Activated CD8-positive, alpha-beta T cell treated with anti-CD3 and anti-CD28 coated beads for 36 hours (primary cell): Measurements from ENCODE around the gene ASIP. TPM values are rescaled to one million over a fixed set of nuclear protein-coding genes. Genes with fewer than 3 reads are reported as not detected.

Experiments used
- ATAC-seq: fragments of 200-7000 bp; cut with Tn5 transposase; one replicate; pipeline ENCODE4 v1.10.0; 2021; ENCODE audit warnings: mild to moderate bottlenecking, moderate library complexity
- CTCF ChIA-PET: fragments of 350-600 bp; sonication (Branson Sonifier 250); formaldehyde crosslinking; loops from one replicate; lab custom pipeline; 2021; ENCODE audit warnings: antibody characterized with exemption; lab: Charles Lee
- POLR2A ChIA-PET: fragments of 350-600 bp; sonication (Branson Sonifier 250); formaldehyde crosslinking; loops from one replicate; lab custom pipeline; 2021; ENCODE audit warnings: antibody characterized with exemption; lab: Charles Lee
- DNase-seq: peaks from one replicate; pipeline ENCODE4 v3.0.0-alpha.2; 2020
- H3K27ac Mint-ChIP-seq: one replicate; pipeline ENCODE4 v1.8.0; 2021; ENCODE audit warnings: mild to moderate bottlenecking, mixed read lengths
- H3K27me3 Mint-ChIP-seq: one replicate; pipeline ENCODE4 v1.8.0; 2021; ENCODE audit warnings: mixed read lengths
- H3K36me3 Mint-ChIP-seq: one replicate; pipeline ENCODE4 v1.8.0; 2021; ENCODE audit warnings: low read depth, mixed read lengths
- H3K4me1 Mint-ChIP-seq: one replicate; pipeline ENCODE4 v1.8.0; 2021; ENCODE audit warnings: low read depth, mixed read lengths
- H3K4me3 Mint-ChIP-seq: one replicate; pipeline ENCODE4 v1.8.0; 2021; ENCODE audit warnings: mild to moderate bottlenecking, moderate library complexity, mixed read lengths
- H3K9me3 Mint-ChIP-seq: one replicate; pipeline ENCODE4 v1.8.0; 2021; ENCODE audit warnings: mixed read lengths
- intact Hi-C: fragments of 100-400 bp; cut with micrococcal nuclease; formaldehyde crosslinking; loops from one replicate; pipeline ENCODE4 v1.10.0; 2022
- total RNA-seq, 2 experiments: library from RNA; stranded (reverse); gene quantifications; one replicate each; pipeline ENCODE4 v1.2.3, GENCODE V29; 2021
- TF ChIP-seq, protein P1 (sequence below): fragments of 200-600 bp; IDR thresholded peaks from one replicate; pipeline ENCODE4 v1.8.0; 2022; ENCODE audit warnings: antibody characterized with exemption, mild to moderate bottlenecking

The ASIP gene
- total RNA-seq, 2 experiments from 2014 or later, result not detected

DNA sequence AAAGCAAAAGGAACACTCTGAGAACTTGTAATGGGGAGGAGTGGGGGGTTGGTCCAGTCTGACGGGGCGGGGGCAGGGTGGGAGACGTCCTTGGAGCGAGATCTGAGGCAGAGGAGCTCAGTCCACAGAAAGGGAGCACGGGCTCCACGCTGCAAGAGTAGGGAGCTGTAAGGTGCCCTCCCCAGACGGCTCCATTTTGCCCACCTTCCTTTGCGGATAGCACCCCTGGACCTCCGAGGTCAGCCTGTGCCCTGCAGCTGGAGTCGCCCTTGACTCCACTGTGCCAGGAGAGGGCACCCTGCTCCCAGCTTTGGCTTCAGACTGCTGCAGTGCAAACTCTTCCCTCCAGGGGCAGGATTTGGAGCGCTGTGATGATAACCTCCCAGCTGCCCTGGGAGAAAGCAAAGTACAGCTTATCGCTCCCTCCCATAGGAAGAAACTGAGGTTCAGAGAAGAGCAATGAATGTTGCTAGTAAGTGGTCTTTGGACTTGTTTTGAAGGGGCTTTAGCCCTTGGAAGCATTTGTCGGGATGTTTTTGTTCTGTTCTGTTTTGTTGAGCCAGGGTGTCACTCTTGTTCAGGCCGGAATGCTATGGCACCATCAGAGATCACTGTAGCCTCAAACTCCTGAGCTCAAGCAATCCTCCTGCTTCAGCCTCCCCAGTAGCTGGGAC, 71.5 kb downstream of the ASIP start:
- DNase-seq (peak; percentile 94), ATAC-seq (peak; percentile 100)
- Mint-ChIP-seq H3K4me3 (no peak overlapping the region), H3K4me1 (peaks cover 4% of the 10 kb centered on the region), H3K36me3 (no peaks in the 10 kb centered on the region), H3K9me3 (no peaks in the 10 kb centered on the region), H3K27me3 (peaks cover 14% of the 10 kb centered on the region), H3K27ac (no peak overlapping the region)
- TF ChIP-seq, protein P1, sequence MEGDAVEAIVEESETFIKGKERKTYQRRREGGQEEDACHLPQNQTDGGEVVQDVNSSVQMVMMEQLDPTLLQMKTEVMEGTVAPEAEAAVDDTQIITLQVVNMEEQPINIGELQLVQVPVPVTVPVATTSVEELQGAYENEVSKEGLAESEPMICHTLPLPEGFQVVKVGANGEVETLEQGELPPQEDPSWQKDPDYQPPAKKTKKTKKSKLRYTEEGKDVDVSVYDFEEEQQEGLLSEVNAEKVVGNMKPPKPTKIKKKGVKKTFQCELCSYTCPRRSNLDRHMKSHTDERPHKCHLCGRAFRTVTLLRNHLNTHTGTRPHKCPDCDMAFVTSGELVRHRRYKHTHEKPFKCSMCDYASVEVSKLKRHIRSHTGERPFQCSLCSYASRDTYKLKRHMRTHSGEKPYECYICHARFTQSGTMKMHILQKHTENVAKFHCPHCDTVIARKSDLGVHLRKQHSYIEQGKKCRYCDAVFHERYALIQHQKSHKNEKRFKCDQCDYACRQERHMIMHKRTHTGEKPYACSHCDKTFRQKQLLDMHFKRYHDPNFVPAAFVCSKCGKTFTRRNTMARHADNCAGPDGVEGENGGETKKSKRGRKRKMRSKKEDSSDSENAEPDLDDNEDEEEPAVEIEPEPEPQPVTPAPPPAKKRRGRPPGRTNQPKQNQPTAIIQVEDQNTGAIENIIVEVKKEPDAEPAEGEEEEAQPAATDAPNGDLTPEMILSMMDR, result peak; percentile 100
- intact Hi-C loops, result loop anchor here (2.0 kb wide), 1 partner anchor 160 kb away; no protein-coding TSS in a partner anchor
- POLR2A ChIA-PET, result interaction anchor here (1.2 to 1.5 kb wide), 3 partner anchors 10 to 210 kb away, joined by 3 to 6 read pairs (median 4); partner anchors contain the start of gene AHCY
- CTCF ChIA-PET, result interaction anchor here (0.5 to 8.3 kb wide), 119 partner anchors 8 to 553 kb away, joined by 3 to 114 read pairs (median 5); partner anchors contain the start of genes AHCY, DYNLRB1, ITCH and MAP1LC3A

DNA sequence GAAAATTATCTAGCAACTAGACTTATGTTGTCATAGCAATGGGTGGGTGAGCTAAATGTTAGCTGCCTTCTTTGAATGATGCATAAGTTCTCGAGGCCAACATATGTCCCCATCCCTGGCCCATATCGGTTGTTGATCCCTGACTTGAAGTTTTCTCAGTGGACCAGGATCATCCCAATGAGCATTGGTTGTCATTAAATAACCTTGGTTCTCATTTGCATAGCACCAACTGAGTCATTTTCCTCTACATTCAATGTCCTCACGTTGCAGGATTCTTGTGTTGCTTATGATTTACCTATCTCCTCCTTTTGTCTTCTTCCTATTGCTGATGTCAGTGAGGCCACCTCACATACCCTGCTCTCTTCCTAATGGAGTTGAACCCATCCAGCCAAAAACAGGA, 74.0 kb downstream of the ASIP start:
- intact Hi-C loops, result no loop called here
- H3K9me3 Mint-ChIP-seq, result no peaks in the 10 kb centered on the region
- DNase-seq (no peak), ATAC-seq (no peak)
- TF ChIP-seq, protein P1, result no peak
- H3K4me1 Mint-ChIP-seq, result peaks cover 4% of the 10 kb centered on the region
- ChIA-PET POLR2A (no interaction called here), CTCF (interaction anchor here (1.6 to 8.3 kb wide), 3 partner anchors 34 to 208 kb away, joined by 3 to 114 read pairs (median 100); partner anchors contain the start of gene DYNLRB1)
- no peaks in the 10 kb centered on the region for H3K36me3 Mint-ChIP-seq
- H3K27ac Mint-ChIP-seq, result no peak overlapping the region
- no peak overlapping the region for H3K4me3 Mint-ChIP-seq
- H3K27me3 Mint-ChIP-seq, result peaks cover 15% of the 10 kb centered on the region

DNA sequence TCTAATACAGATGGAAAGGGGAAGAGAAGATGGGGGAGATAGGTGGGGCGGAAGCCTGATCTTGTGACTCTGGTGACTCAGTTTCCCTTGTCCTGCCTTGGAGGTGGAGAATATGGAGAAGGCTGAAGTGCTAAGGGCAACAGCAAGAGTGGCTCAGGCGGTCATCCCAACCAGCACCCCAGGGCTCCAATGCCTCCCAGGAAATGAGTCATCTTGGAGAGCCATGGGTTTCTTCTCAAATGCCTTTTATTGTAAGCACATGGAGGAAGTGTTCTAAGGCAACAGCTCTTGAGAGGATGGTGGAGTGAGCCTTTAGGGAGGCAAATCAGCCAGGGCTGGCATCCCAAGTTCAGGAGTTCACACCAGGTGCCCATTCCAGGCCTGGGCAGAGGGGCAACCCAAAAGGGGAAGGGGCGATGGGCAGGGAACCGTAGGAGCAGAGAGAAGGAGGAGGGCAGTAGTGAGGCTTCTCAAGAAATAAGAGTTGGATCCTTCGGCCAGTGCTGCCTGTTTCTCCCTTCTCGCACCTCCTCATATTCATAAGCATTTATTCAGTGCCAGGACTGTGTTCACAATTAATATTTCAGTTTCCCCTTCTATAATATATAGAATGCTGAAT, 75.1 kb downstream of the ASIP start:
- H3K36me3 Mint-ChIP-seq, result no peaks in the 10 kb centered on the region
- H3K4me1 Mint-ChIP-seq, result peaks cover 4% of the 10 kb centered on the region
- ChIA-PET POLR2A (no interaction called here), CTCF (interaction anchor here (1.8 to 8.3 kb wide), 2 partner anchors 156 to 207 kb away, joined by 4 to 100 read pairs; no protein-coding TSS in a partner anchor)
- peaks cover 15% of the 10 kb centered on the region for H3K27me3 Mint-ChIP-seq
- H3K9me3 Mint-ChIP-seq, result no peaks in the 10 kb centered on the region
- H3K27ac Mint-ChIP-seq, result no peak overlapping the region
- H3K4me3 Mint-ChIP-seq, result no peak overlapping the region
- ATAC-seq (no peak), DNase-seq (no peak)
- TF ChIP-seq, protein P1, result no peak
- intact Hi-C loops, result no loop called here

Other genes with a start within 250 kb of the ASIP start
- 100 to 1,000 TPM; 151 to 153 TPM for gene RALY, start 247.5 kb upstream of the ASIP start, total RNA-seq
- 100 to 1,000 TPM; 161 to 164 TPM for gene EIF2S2, start 129.2 kb upstream of the ASIP start, total RNA-seq
- gene AHCY, start 61.9 kb downstream of the ASIP start, total RNA-seq, result 100 to 1,000 TPM; 256 to 258 TPM
- gene ITCH, start 121.8 kb downstream of the ASIP start, total RNA-seq, result 10 to 100 TPM; 46.0 to 51.8 TPM